Myocyte (in vitro differentiated cells): ENCODE results near the gene RFNG. TPM values are rescaled to one million over a fixed set of nuclear protein-coding genes. Genes with fewer than 3 reads are reported as not detected.
A peak's percentile ranks its signal among the peaks of the same experiment; 100 is the strongest.

ENCODE experiments used
- DNase-seq: peaks from one replicate; pipeline ENCODE4 v3.0.0-alpha.2; 2012; ENCODE audit warnings: low read depth
- total RNA-seq: library from RNA; depleted of rRNA; stranded (reverse); fragments of >200 nt; gene quantifications from 2 replicates; pipeline ENCODE4 v1.2.3, GENCODE V29; 2014

The RFNG gene
- total RNA-seq, 1 donor from 2014 or later: 45.4 TPM

GRCh38 chr17:82060001-82060380 is 8.4 kb upstream of the RFNG start:
- no peak for DNase-seq

- peak; percentile 48 for DNase-seq
These were observed 7.8 kb upstream of the RFNG start for GRCh38 chr17:82059272-82060000.

- no peak for DNase-seq
These were observed 7.2 kb upstream of the RFNG start for GRCh38 chr17:82058855-82059249.

- DNase-seq: no peak
These were observed 6.7 kb upstream of the RFNG start for GRCh38 chr17:82058230-82058854.

GRCh38 chr17:82056729-82057621 is 5.4 kb upstream of the RFNG start:
- DNase-seq: no peak

GRCh38 chr17:82055965-82056728 is 4.5 kb upstream of the RFNG start:
- no peak for DNase-seq

- no peak for DNase-seq
These were observed 3.7 kb upstream of the RFNG start for GRCh38 chr17:82055023-82055964.

GRCh38 chr17:82054351-82055022 is 2.9 kb upstream of the RFNG start:
- DNase-seq: no peak

GRCh38 chr17:82053556-82054263 is 2.1 kb upstream of the RFNG start:
- DNase-seq: no peak

- no peak for DNase-seq
These were observed 1.5 kb upstream of the RFNG start for GRCh38 chr17:82053130-82053529.

- DNase-seq: no peak
These were observed 1.0 kb upstream of the RFNG start for GRCh38 chr17:82052638-82053059.

GRCh38 chr17:82050761-82051641 is 610 bp downstream of the RFNG start:
- DNase-seq: no peak

GRCh38 chr17:82050152-82050760 is 1.4 kb downstream of the RFNG start:
- DNase-seq: no peak

- no peak for DNase-seq
These were observed 2.1 kb downstream of the RFNG start for GRCh38 chr17:82049521-82049971.

- DNase-seq: no peak
These were observed 2.5 kb downstream of the RFNG start for GRCh38 chr17:82049106-82049505.

- no peak for DNase-seq
These were observed 3.0 kb downstream of the RFNG start for GRCh38 chr17:82048571-82048971.

GRCh38 chr17:82047914-82048570 is 3.6 kb downstream of the RFNG start:
- no peak for DNase-seq
